ENCODE measurements around the gene SPOP. TPM values are rescaled to one million over a fixed set of nuclear protein-coding genes. Genes with fewer than 3 reads are reported as not detected.
A peak's percentile ranks its signal among the peaks of the same experiment; 100 is the strongest.

SPOP gene
- total and polyA plus RNA-seq, 2 experiments from 2014 or later = 51.2 to 65.7 TPM

GRCh38 chr17:49703557-49704277 lies 25.8 kb upstream of the SPOP start:
- Histone ChIP-seq H3K79me2 (peaks cover 16% of the 10 kb centered on the region), H3K9me2 (replicated peaks; ENCODE audit: insufficient read depth) (no peaks in the 10 kb centered on the region), H4K20me1 (ENCODE audit: insufficient read depth, poor library complexity, severe bottlenecking) (no peaks in the 10 kb centered on the region), H3K36me3 (replicated peaks; ENCODE audit: insufficient read depth, low read depth) (no peaks in the 10 kb centered on the region), H3K27ac (no peak overlapping the region), H2AFZ (no peak overlapping the region), H3K4me2 (no peak overlapping the region), H3K4me1 (ENCODE audit: insufficient read depth) (peaks cover 9% of the 10 kb centered on the region), H3K4me3 (no peak overlapping the region), H3K27me3 (no peaks in the 10 kb centered on the region), H3K9me3 (ENCODE audit: low read depth) (no peaks in the 10 kb centered on the region)
- peak; percentile 45 for TF ChIP-seq CTCF (IDR thresholded peaks at IDR 0.05; ENCODE audit: poor library complexity)
- no peak for TF ChIP-seq EZH2phosphoT487 (IDR thresholded peaks at IDR 0.05; ENCODE audit: low read depth, severe bottlenecking, unreplicated experiment)
- DNase-seq (ENCODE audit: low spot score) = peak; percentile 69
- 76% methylated on average over 6 of the region's 6 CpGs for WGBS (ENCODE audit: low lambda C conversion rate, missing lambda C conversion rate)

- H3K27ac ChIP-seq = no peak overlapping the region
- H3K9me2 ChIP-seq (replicated peaks; ENCODE audit: insufficient read depth) = no peaks in the 10 kb centered on the region
- H4K20me1 ChIP-seq (ENCODE audit: insufficient read depth, poor library complexity, severe bottlenecking) = no peaks in the 10 kb centered on the region
- no peaks in the 10 kb centered on the region for H3K36me3 ChIP-seq (replicated peaks; ENCODE audit: insufficient read depth, low read depth)
- H3K4me2 ChIP-seq = no peak overlapping the region
- no peaks in the 10 kb centered on the region for H3K79me2 ChIP-seq
- 94% methylated on average over 6 of the region's 6 CpGs for WGBS (ENCODE audit: low lambda C conversion rate, missing lambda C conversion rate)
- TF ChIP-seq CTCF (IDR thresholded peaks at IDR 0.05; ENCODE audit: poor library complexity) (no peak), EZH2phosphoT487 (IDR thresholded peaks at IDR 0.05; ENCODE audit: low read depth, severe bottlenecking, unreplicated experiment) (no peak), EZH2 (IDR thresholded peaks at IDR 0.05; ENCODE audit: borderline replicate concordance) (no peak)
- H3K9me3 ChIP-seq (ENCODE audit: low read depth) = no peaks in the 10 kb centered on the region
- no peak for DNase-seq (ENCODE audit: low spot score)
- H3K4me3 ChIP-seq = no peak overlapping the region
- no peaks in the 10 kb centered on the region for H3K4me1 ChIP-seq (ENCODE audit: insufficient read depth)
- H3K27me3 ChIP-seq = no peaks in the 10 kb centered on the region
- no peak overlapping the region for H2AFZ ChIP-seq
These were observed 23.1 kb upstream of the SPOP start for GRCh38 chr17:49700960-49701359.

DNA sequence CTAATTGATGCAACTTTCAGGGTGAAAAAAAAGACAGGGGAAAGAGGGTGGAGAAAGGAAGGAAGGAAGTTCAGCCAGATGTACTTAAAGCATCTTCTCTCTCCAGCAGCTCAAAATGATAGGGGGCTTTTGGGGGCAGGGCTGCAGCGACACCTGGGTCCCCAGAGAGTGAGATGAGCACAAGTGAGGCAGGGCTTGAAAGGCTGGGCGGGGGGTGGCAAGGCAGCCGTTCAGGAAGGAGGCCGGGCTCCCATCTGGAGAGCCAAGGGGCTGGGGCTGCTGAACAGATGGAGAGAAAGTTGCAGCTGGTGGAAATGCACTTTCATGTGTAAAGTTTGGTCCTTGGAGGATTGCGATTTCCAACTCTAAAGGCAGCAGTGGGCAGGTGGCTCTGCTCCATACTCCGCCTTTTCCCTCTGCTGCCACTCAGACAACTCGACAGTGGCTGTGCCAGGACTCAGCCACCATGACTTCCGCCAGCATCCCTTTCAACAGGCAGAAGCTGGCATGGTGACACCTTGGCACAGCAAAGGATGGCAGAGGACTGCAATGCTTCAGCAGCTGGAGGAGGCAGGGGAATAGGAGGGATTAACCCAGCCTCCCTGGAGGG lies 22.2 kb upstream of the SPOP start:
- 90% methylated on average over 8 of the region's 8 CpGs for WGBS (ENCODE audit: low lambda C conversion rate, missing lambda C conversion rate)
- DNase-seq (ENCODE audit: low spot score) = no peak
- Histone ChIP-seq H2AFZ (no peak overlapping the region), H3K36me3 (replicated peaks; ENCODE audit: insufficient read depth, low read depth) (no peaks in the 10 kb centered on the region), H3K79me2 (no peaks in the 10 kb centered on the region), H3K9me3 (ENCODE audit: low read depth) (no peaks in the 10 kb centered on the region), H3K4me3 (no peak overlapping the region), H3K27me3 (no peaks in the 10 kb centered on the region), H3K9me2 (replicated peaks; ENCODE audit: insufficient read depth) (no peaks in the 10 kb centered on the region), H3K4me1 (ENCODE audit: insufficient read depth) (no peaks in the 10 kb centered on the region), H3K27ac (no peak overlapping the region), H3K4me2 (no peak overlapping the region), H4K20me1 (ENCODE audit: insufficient read depth, poor library complexity, severe bottlenecking) (no peaks in the 10 kb centered on the region)
- TF ChIP-seq CTCF (IDR thresholded peaks at IDR 0.05; ENCODE audit: poor library complexity) (no peak), EZH2 (IDR thresholded peaks at IDR 0.05; ENCODE audit: borderline replicate concordance) (no peak), EZH2phosphoT487 (IDR thresholded peaks at IDR 0.05; ENCODE audit: low read depth, severe bottlenecking, unreplicated experiment) (no peak)
